OCI-LY1 (cell line): ENCODE data around the gene DOK5.

Source experiments
- H2AFZ ChIP-seq: fragments of 200-600 bp; sonication (generic), shearing (Covaris generic); 2 replicates; pipeline ENCODE4 v1.6.0; 2014; ENCODE audit warnings: antibody characterized with exemption, mild to moderate bottlenecking, low read length
- H3F3A ChIP-seq: fragments of 200-600 bp; sonication (generic), shearing (Covaris generic); 2 replicates; pipeline ENCODE4 v1.6.0; 2014; ENCODE audit warnings: mild to moderate bottlenecking, antibody characterized with exemption, low read length, moderate library complexity; ENCODE audit not compliant: insufficient read depth
- H3K27ac ChIP-seq: fragments of 200-600 bp; sonication (generic); 2 replicates; pipeline ENCODE4 v1.5.1; 2014; ENCODE audit warnings: low read length, mixed run types, mild to moderate bottlenecking, low read depth; ENCODE audit not compliant: poor library complexity, severe bottlenecking
- H3K27me3 ChIP-seq: fragments of 200-600 bp; sonication (generic); 2 replicates; pipeline ENCODE4 v1.6.0; 2014; ENCODE audit warnings: antibody characterized with exemption, mild to moderate bottlenecking, low read length, moderate library complexity; ENCODE audit not compliant: insufficient read depth
- H3K36me3 ChIP-seq: fragments of 200-600 bp; sonication (generic); 2 replicates; pipeline ENCODE4 v1.6.1; 2014; ENCODE audit warnings: mild to moderate bottlenecking, antibody characterized with exemption, low read length, moderate library complexity, mixed read lengths; ENCODE audit not compliant: insufficient read depth
- H3K4me1 ChIP-seq: fragments of 200-600 bp; sonication (generic); 2 replicates; pipeline ENCODE4 v1.5.1; 2014; ENCODE audit warnings: mild to moderate bottlenecking, low read length, moderate library complexity; ENCODE audit not compliant: insufficient read depth, severe bottlenecking
- H3K4me2 ChIP-seq: fragments of 200-600 bp; sonication (generic), shearing (Covaris generic); 2 replicates; pipeline ENCODE4 v1.6.1; 2014; ENCODE audit warnings: low read length
- H3K4me3 ChIP-seq: fragments of 200-600 bp; sonication (generic); 2 replicates; pipeline ENCODE4 v1.5.1; 2014; ENCODE audit warnings: low read length, low read depth, mild to moderate bottlenecking, mixed read lengths; ENCODE audit not compliant: poor library complexity, severe bottlenecking
- H3K79me2 ChIP-seq: fragments of 200-600 bp; shearing (Covaris generic); 2 replicates; pipeline ENCODE4 v1.6.1; 2016; ENCODE audit warnings: mixed run types, low read length, mixed read lengths; ENCODE audit not compliant: insufficient read depth
- H3K9ac ChIP-seq: fragments of 200-600 bp; sonication (generic), shearing (Covaris generic); 2 replicates; pipeline ENCODE4 v1.6.1; 2014; ENCODE audit warnings: mild to moderate bottlenecking, low read length, mixed read lengths
- H3K9me2 ChIP-seq: fragments of 200-600 bp; sonication (generic), shearing (Covaris generic); 2 replicates; pipeline ENCODE4 v1.6.1; 2014; ENCODE audit warnings: low read depth, mild to moderate bottlenecking, low read length, mixed read lengths
- H3K9me3 ChIP-seq: fragments of 200-600 bp; shearing (Covaris generic); 2 replicates; pipeline ENCODE4 v1.6.1; 2014; ENCODE audit warnings: low read length, mixed read lengths
- H4K20me1 ChIP-seq: fragments of 200-600 bp; sonication (generic), shearing (Covaris generic); 2 replicates; pipeline ENCODE4 v1.6.0; 2016; ENCODE audit warnings: mild to moderate bottlenecking, low read length; ENCODE audit not compliant: insufficient read depth
- CTCF ChIP-seq: fragments of 200-600 bp; sonication (generic), shearing (Covaris generic); IDR thresholded peaks from 2 replicates; pipeline ENCODE4 v1.5.1; 2017; ENCODE audit warnings: mild to moderate bottlenecking, antibody characterized with exemption, low read length, moderate library complexity, mixed read lengths
- EZH2 ChIP-seq: fragments of 200-600 bp; sonication (generic), shearing (Covaris generic); IDR thresholded peaks from 2 replicates; pipeline ENCODE4 v1.8.0; 2017; ENCODE audit warnings: borderline replicate concordance, mixed run types, mild to moderate bottlenecking, antibody characterized with exemption, low read length, moderate library complexity, mixed read lengths

DOK5 gene

GRCh38 chr20:54459279-54459678, 16.1 kb upstream of the DOK5 start:
- no peak for TF ChIP-seq EZH2
- no peak for TF ChIP-seq CTCF
- H3K4me3 ChIP-seq, result no peak overlapping the region
- no peak overlapping the region for H2AFZ ChIP-seq

GRCh38 chr20:54464003-54464402, 11.4 kb upstream of the DOK5 start:
- Histone ChIP-seq H3K9ac (no peak overlapping the region), H3K27me3 (no peaks in the 10 kb centered on the region), H3K4me1 (no peaks in the 10 kb centered on the region), H3K79me2 (no peaks in the 10 kb centered on the region), H3K36me3 (no peaks in the 10 kb centered on the region), H3K9me3 (no peaks in the 10 kb centered on the region), H3F3A (no peaks in the 10 kb centered on the region), H3K9me2 (no peaks in the 10 kb centered on the region), H3K4me2 (no peak overlapping the region), H4K20me1 (no peaks in the 10 kb centered on the region), H2AFZ (no peak overlapping the region), H3K4me3 (no peak overlapping the region), H3K27ac (no peak overlapping the region)
- TF ChIP-seq EZH2, result no peak
- TF ChIP-seq CTCF, result no peak

More at GRCh38 chr20:54459279-54459678, 16.1 kb upstream of the DOK5 start:
- no peaks in the 10 kb centered on the region for H3K79me2 ChIP-seq
- H3K4me1 ChIP-seq, result no peaks in the 10 kb centered on the region
- no peaks in the 10 kb centered on the region for H3K9me3 ChIP-seq
- H3K9ac ChIP-seq, result no peak overlapping the region
- no peaks in the 10 kb centered on the region for H3F3A ChIP-seq
- no peaks in the 10 kb centered on the region for H3K36me3 ChIP-seq
- H3K9me2 ChIP-seq, result no peaks in the 10 kb centered on the region
- H3K27me3 ChIP-seq, result no peaks in the 10 kb centered on the region
- H3K27ac ChIP-seq, result no peak overlapping the region
- H4K20me1 ChIP-seq, result no peaks in the 10 kb centered on the region
- no peak overlapping the region for H3K4me2 ChIP-seq

GRCh38 chr20:54466127-54466526, 9.3 kb upstream of the DOK5 start:
- H3K9me3 ChIP-seq, result no peaks in the 10 kb centered on the region
- H3K9me2 ChIP-seq, result no peaks in the 10 kb centered on the region
- H3K4me1 ChIP-seq, result no peaks in the 10 kb centered on the region
- H3K9ac ChIP-seq, result no peak overlapping the region
- no peaks in the 10 kb centered on the region for H3K79me2 ChIP-seq
- TF ChIP-seq EZH2 (no peak), CTCF (no peak)
- H3K36me3 ChIP-seq, result no peaks in the 10 kb centered on the region
- no peak overlapping the region for H3K4me2 ChIP-seq
- no peaks in the 10 kb centered on the region for H4K20me1 ChIP-seq
- no peak overlapping the region for H2AFZ ChIP-seq
- no peak overlapping the region for H3K27ac ChIP-seq
- H3K27me3 ChIP-seq, result no peaks in the 10 kb centered on the region
- H3K4me3 ChIP-seq, result no peak overlapping the region
- H3F3A ChIP-seq, result no peaks in the 10 kb centered on the region
